Activated T-cell treated with anti-CD3 and anti-CD28 coated beads for 4 hours (primary cell): Measurements from ENCODE around the gene MYH14.
"Not testable (repeated sequence)": the region's sequence is repeated elsewhere in the genome, so short reads cannot be mapped to it uniquely, and the experiment has no call there.

Experiments
- DNase-seq: peaks from one replicate; pipeline ENCODE4 v3.0.0-alpha.2; 2020

Gene MYH14

DNA sequence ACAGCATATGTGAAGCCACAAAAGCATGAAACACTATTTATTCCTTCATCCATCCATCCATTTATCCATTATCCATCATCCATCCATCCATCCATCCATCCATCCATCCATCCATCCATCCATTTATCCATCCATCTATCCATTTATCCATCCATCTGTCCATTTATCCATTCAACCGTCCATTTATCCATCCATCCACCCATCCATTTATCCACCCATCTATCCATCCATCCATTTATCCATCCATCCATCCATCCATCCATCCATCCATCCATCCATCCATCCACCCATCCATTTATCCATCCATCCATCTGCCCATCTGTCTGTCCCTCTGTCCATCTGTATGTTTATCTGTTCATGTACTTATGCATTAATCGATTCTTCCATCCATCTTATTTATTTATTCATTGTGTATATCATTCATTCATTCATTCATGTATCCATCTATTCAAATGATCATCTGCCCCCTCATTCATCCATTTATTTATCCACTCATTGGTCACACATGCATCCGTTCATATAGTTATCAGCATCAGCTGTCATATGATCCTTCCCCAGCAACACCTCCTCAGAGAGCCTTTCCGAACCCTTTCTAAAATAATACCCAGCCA, 7.0 kb upstream of the MYH14 start:
- no peak for DNase-seq

DNA sequence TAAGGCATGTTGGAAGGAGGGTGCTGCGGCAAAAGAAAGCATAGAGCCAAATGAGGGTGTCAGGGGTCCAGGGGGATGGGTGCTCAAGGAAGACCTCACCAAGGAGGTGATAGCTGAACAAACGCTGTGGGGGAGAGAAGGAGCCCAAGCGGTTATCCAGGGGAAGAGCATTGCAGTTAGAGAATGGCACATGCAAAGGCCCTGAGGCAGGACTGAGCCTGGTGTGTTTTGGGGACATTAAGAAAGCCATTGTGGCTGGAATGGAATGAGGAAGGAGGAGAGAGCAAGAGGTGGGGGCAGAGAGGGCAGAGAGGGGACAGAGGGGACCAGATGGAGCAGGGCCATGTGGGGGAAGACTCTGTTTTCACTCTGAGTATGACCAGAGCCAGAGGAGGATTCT, 6.1 kb upstream of the MYH14 start:
- no peak for DNase-seq

GRCh38 chr19:50198431-50199258, 4.8 kb upstream of the MYH14 start:
- no peak for DNase-seq

DNA sequence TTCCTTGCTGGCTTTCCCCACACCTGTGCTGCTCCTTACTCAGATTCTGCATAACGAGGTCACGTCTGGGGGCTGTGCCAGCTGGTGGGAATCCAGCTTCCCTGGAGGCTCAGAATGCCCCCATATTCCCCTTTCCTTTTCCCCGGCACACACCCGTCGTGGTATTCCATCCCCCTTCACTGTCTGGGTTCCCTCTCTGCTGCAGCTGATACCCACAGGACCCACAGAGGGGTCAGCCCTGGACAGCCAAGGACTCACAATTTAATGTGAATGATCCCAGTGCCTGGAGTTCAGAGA, 4.2 kb upstream of the MYH14 start:
- DNase-seq, result no peak

GRCh38 chr19:50202386-50202785, 1.0 kb upstream of the MYH14 start:
- no peak for DNase-seq

DNA sequence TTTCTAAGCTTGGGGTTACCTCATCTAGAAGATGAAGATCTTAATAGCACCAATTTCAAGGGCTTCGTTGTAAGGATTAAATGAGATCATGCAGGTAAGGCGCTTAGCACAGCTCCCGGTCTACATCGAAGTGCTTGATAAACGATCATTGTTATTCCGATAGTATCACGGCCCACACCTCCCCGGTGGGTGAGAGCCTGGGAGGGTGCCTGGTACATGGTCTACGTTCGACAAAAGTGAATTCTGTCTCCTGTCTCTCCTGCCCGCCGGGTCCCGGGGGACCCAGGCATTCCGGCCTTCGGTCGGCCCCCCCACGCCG, 501 bp upstream of the MYH14 start:
- DNase-seq, result no peak

DNA sequence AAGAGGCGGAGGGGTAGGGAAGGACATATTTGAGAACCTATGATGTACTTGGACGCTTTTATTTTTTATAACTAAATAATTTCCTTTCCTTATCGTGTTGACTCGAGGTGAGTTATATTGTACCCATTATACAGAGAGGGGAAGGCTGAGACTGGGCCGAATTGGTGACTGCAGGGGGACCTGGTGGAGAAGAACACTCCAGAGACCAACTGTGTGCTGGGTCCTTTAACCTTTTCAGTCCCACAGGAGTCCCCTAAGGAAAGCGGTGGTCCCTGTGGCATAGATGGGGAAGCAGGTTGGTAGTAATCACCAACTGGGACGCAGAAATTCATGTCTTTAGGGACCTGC, 633 bp downstream of the MYH14 start:
- no peak for DNase-seq

GRCh38 chr19:50204811-50205675, 1.6 kb downstream of the MYH14 start:
- DNase-seq, result no peak

DNA sequence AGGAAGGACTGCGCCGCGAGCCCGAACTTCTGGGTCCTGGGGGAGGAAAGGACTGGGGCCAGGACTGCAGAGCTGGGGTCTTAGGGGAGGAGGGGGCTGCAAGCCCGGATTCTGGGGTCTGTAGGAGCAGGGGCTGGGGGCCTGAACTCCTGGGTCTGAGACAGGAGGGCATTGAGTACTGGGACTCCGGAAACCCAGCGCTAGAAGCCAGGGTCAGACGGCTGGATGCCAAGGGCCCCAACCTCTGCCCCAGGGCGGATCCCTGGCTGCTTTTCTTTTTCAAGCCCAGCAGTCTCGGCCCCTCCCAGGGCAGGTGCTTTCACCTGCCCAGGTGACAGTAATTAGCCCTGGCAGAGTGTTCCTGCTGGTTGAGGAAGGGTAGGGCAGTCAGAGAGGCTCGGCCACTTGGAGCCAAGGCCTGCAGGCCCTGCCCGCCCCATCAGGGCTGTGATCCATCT, 2.3 kb downstream of the MYH14 start:
- DNase-seq, result no peak

- no peak for DNase-seq
Observed at GRCh38 chr19:50206191-50206590, 2.8 kb downstream of the MYH14 start.

- no peak for DNase-seq
Observed at GRCh38 chr19:50207730-50208129, 4.3 kb downstream of the MYH14 start.

DNA sequence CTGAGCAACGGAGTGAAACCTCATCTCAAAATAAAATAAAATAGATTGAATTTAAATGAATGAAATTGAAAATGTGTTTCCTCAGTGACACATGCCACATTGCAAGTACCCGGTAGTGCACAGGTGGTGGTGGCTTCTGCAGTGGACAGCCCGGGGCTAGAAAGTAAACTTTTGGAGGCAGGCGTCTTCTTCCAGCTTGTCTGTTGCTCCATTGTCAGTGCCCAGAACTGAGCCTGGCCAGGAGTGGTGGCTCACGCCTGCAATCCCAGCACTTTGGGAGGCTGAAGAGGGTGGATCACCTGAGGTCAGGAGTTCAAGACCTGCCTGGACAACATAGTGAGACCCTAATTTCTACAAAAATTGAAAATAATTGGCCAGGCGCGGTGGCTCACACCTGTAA, 5.7 kb downstream of the MYH14 start:
- no peak for DNase-seq

GRCh38 chr19:50210425-50210824, 7.0 kb downstream of the MYH14 start:
- no peak for DNase-seq

GRCh38 chr19:50213925-50214324, 10.5 kb downstream of the MYH14 start:
- no peak for DNase-seq

DNA sequence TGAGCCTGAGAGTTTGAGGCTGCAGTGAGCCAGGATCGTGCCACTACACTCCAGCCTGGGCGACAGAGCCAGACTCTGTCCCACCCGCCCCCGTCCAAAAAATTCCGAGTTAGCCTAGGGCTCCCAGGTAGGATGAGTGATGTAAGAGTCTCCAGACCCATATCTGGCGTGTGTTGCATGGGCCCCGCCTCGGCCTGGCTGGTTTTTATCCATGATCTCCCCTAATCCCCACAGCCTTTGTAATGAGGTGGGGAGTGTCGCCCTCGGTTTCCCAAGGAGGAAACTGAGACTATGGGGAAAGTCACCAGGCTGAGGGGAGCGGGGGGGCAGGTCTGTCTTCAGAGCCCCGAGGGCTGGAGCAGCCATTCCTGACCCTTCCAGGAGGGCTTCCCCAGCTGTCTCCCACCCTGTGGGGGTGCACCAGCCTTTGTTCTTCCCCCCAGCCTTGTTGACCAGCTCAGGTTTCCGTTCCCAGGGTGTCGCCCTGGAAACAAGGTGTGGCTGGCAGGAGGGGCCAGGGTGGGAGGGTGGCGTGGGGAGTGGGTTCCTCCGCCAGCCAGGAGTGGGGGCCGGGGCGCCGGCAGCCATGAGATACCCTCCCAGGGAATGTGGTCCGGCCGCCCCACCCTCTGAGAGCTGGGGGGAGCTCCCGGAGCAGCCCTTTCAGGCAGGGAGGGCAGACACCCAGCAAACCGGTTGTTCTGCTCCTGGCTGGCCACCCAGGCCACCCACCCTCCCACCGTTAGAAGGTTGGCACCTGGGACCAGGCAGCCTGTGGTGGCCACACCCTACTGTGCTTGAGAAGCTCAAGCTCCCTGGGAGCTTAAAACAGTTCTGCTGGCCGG, 11.5 kb downstream of the MYH14 start:
- no peak for DNase-seq

GRCh38 chr19:50215820-50216219, 12.4 kb downstream of the MYH14 start:
- no peak for DNase-seq

- no peak for DNase-seq
Observed at GRCh38 chr19:50221087-50221486, 17.7 kb downstream of the MYH14 start.

DNA sequence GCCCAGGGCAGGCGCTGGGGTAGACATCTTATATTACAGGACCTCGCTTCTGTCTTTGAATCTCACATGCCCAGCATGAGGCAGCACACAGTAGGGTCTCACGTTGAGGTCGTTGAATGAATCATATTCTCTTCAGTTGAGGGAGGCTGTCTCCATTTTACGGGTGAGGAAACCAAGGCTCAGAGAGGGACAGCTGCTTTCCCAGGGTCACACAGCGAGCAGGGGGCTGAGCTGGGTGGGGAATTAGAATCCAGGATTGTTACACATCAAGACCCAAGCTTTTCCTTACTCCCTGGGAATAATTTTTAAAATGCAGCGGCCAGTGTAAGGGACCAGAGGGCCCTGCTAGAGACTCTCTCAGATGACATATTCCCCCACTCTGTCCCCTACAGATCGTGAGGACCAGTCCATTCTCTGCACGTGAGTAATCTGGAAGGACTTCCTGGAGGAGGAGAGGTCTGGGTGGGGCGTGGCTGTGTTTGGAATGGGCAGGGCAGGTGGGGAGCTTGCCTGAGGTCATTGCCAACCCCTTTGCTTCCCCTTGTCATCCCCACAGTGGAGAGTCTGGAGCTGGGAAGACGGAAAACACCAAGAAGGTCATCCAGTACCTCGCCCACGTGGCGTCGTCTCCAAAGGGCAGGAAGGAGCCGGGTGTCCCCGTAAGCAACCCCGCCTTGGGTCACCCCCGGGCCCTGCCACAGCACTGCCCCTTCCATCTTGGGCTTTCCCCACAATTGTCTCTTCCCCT, 19.4 kb downstream of the MYH14 start:
- no peak for DNase-seq

DNA sequence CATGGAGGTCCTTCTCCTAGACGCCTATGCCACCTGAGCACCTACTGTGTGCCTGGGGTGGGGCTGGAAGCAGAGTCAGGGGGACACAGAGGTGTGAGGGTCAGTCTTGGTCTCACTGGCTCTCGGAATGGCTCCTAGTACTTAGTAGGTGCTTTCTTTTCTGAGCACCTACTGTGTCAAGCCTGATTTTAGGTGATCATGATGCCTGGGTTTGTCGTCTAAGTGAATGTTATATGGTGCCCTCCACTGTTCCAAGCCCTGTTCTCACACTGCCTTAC, 20.0 kb downstream of the MYH14 start:
- DNase-seq, result no peak

- no peak for DNase-seq
Observed at GRCh38 chr19:50224986-50225747, 21.7 kb downstream of the MYH14 start.

DNA sequence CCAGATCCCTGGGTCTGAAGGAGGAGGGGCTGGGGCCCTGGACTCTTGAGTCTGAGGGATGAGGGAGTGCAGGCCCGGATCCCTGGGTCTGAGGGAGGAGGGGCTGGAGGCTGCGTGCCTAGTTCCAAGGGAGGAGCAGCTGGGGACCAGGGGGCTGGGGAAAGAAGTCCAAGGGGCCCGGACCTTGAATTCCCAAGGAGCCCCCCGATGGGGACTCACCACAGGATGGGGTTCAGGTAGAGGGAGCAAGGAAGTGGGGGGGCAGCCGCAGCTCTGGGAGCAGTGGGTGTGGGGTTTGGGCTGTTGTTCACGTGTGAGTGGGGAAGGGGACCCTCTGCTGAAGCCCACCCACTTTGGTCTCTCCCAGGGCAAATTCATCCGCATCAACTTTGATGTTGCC, 23.1 kb downstream of the MYH14 start:
- no peak for DNase-seq

- not testable (repeated sequence) for DNase-seq
Observed at GRCh38 chr19:50228153-50228552, 24.7 kb downstream of the MYH14 start.
